Esophagus muscularis mucosa (tissue), 4 donors: ENCODE data around the gene RRAGA. TPM values are rescaled to one million over a fixed set of nuclear protein-coding genes. Genes with fewer than 3 reads are reported as not detected.
"Not testable (repeated sequence)": the region's sequence is repeated elsewhere in the genome, so short reads cannot be mapped to it uniquely, and the experiment has no call there.

Source experiments
- DNase-seq: peaks from one replicate; pipeline ENCODE4 v3.0.0-alpha.2; 2017; ENCODE audit errors: extremely low spot score
- H3K27ac ChIP-seq, 4 donors: fragments of 200-600 bp; sonication (generic); replicated peaks in 1 of 4; 1 replicate in 3 of 4; 2 replicates in 1 of 4; pipeline ENCODE4 v1.5.1; 2016 to 2019; ENCODE audit warnings: mild to moderate bottlenecking in 1 of 4
- H3K27me3 ChIP-seq, 4 donors: fragments of 200-600 bp; sonication (generic); one replicate each; pipeline versions ENCODE4 v1.5.1 to v1.6.0; 2016 to 2019
- H3K36me3 ChIP-seq, 4 donors: fragments of 200-600 bp; sonication (generic); one replicate each; pipeline ENCODE4 v1.5.1; 2016 to 2019
- H3K4me1 ChIP-seq, 4 donors: fragments of 200-600 bp; sonication (generic); one replicate each; pipeline ENCODE4 v1.5.1; 2016 to 2019
- H3K4me3 ChIP-seq, 4 donors: fragments of 200-600 bp; sonication (generic); 1 replicate in 2 of 4; 2 replicates in 2 of 4; pipeline ENCODE4 v1.5.1; 2016 to 2019; ENCODE audit warnings: mild to moderate bottlenecking in 4 of 4, moderate library complexity in 1 of 4
- H3K9me3 ChIP-seq, 4 donors: fragments of 200-600 bp; sonication (generic); 1 replicate in 3 of 4; 2 replicates in 1 of 4; pipeline ENCODE4 v1.5.1; 2016 to 2019
- EP300 ChIP-seq: sonication (generic); formaldehyde crosslinking; IDR thresholded peaks from one replicate; pipeline ENCODE4 v1.6.1; 2017; ENCODE audit warnings: antibody characterized with exemption
- POLR2A ChIP-seq: fragments of 450-650 bp; IDR thresholded peaks from one replicate; pipeline ENCODE4 v1.6.1; 2017; ENCODE audit warnings: antibody characterized with exemption, moderate library complexity, mild to moderate bottlenecking, low read depth
- POLR2AphosphoS5 ChIP-seq, 2 donors: sonication (generic); formaldehyde crosslinking; IDR thresholded peaks; one replicate each; pipeline ENCODE4 v1.6.1; 2017; ENCODE audit warnings: antibody characterized with exemption in 2 of 2
- whole genome bisulfite sequencing: methylation state at CpG from one replicate; pipeline ENCODE4 v1.1.5; 2018; 5-methylcytosine and 5-hydroxymethylcytosine counted together
- intact Hi-C: fragments of 100-400 bp; cut with DNase I; formaldehyde crosslinking; loops from one replicate; pipeline ENCODE4 v1.15.1; 2023
- total RNA-seq, 4 donors: library from RNA; depleted of rRNA; stranded (reverse); fragments of >200 nt; gene quantifications; one replicate each; pipeline versions ENCODE4 v1.1.0 to v1.2.1, GENCODE V29; 2016
- TF ChIP-seq, protein P1 (sequence below), 3 experiments: fragments of 200-600 bp in 2 of 3; fragments of 450-650 bp in 1 of 3; sonication (generic) in 2 of 3; IDR thresholded peaks; one replicate each; pipeline ENCODE4 v1.5.1; 2017 to 2019; ENCODE audit warnings: antibody characterized with exemption in 3 of 3, mild to moderate bottlenecking in 2 of 3, moderate library complexity in 1 of 3

RRAGA gene
- total RNA-seq, 4 donors from 2014 or later: 51.0 to 94.3 (median 70.0) TPM

DNA sequence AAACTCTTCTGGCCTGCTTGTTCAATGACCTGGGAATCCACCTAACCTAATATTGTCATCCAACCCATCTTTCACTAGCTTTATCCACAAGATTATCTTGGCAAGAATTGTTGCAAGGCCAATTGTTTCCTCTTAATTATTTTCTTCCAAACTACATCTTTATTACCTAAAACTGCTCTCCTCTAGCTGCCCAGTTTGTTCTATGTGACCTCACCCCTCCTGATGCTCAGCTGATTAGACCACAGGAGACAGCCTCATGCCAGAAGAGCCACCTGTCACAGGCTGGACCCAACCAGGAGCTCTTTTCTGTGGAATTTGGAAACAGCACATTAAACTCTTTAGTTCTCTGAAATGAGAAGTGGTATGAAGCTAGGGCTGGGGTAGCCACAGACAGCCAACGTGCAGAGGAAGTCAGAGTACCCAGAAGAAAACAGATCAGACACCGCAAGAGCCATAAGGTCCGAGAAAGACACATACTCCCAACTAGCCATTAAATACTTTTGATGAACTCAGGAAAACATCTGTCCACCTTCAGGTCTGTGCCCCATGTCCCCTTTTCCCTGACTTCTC is 28.3 kb upstream of the RRAGA start:
- intact Hi-C loops: loop anchor here (10.0 kb wide), 1 partner anchor 1216 kb away; no protein-coding TSS in a partner anchor
- Histone ChIP-seq H3K36me3 (no peaks in the 10 kb centered on the region), H3K4me1 (no peaks in the 10 kb centered on the region), H3K9me3 (no peaks in the 10 kb centered on the region), H3K27ac (no peak overlapping the region), H3K27me3 (no peaks in the 10 kb centered on the region), H3K4me3 (no peak overlapping the region)
- TF ChIP-seq, protein P1, sequence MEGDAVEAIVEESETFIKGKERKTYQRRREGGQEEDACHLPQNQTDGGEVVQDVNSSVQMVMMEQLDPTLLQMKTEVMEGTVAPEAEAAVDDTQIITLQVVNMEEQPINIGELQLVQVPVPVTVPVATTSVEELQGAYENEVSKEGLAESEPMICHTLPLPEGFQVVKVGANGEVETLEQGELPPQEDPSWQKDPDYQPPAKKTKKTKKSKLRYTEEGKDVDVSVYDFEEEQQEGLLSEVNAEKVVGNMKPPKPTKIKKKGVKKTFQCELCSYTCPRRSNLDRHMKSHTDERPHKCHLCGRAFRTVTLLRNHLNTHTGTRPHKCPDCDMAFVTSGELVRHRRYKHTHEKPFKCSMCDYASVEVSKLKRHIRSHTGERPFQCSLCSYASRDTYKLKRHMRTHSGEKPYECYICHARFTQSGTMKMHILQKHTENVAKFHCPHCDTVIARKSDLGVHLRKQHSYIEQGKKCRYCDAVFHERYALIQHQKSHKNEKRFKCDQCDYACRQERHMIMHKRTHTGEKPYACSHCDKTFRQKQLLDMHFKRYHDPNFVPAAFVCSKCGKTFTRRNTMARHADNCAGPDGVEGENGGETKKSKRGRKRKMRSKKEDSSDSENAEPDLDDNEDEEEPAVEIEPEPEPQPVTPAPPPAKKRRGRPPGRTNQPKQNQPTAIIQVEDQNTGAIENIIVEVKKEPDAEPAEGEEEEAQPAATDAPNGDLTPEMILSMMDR (IDR thresholded peaks at IDR 0.05): no peak
- TF ChIP-seq POLR2A (no peak), POLR2AphosphoS5 (IDR thresholded peaks at IDR 0.05) (no peak), EP300 (no peak)
- 85% methylated on average over 3 of the region's 3 CpGs for WGBS
- no peak for DNase-seq

DNA sequence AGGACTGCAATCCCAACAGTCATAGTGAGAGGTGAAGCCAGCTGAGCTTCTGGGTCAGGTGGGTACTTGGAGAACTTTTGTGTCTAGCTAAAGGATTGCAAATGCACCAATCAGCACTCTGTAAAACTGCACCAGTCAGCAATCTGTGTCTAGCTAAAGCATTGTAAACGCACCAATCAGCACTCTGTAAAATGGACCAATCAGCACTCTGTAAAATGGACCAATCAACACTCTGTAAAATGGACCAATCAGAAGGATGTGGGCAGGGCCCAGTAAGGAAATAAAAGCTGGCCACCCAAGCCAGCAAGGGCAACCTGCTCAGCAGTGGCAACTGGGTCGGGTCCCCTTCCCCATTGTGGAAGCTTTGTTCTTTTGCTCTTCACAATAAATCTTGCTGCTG is 27.6 kb upstream of the RRAGA start:
- not testable (repeated sequence) for H3K27me3 ChIP-seq, DNase-seq, H3K27ac ChIP-seq, H3K9me3 ChIP-seq, H3K36me3 ChIP-seq, H3K4me1 ChIP-seq, H3K4me3 ChIP-seq
- intact Hi-C loops: loop anchor here (10.0 kb wide), 1 partner anchor 1217 kb away; no protein-coding TSS in a partner anchor
- WGBS: 93% methylated on average over 2 of the region's 2 CpGs

DNA sequence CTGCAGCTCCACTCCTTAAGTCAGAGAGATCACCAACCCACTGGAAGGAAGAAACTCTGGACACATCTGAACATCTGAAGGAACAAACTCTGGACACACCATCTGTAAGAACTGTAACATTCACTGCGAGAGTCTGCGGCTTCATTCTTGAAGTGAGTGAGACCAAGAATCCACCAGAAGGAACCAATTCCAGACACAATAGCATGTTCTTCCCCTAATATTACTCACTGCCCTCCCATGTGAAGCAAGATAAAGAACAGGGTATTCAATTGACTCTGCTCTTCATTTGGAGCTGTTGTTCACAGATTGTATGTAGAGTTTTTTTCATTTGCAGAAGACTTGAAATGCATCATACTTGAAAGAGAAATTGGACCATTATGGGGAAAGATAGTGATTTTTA is 27.0 kb upstream of the RRAGA start:
- H3K36me3 ChIP-seq: no peaks in the 10 kb centered on the region
- DNase-seq: no peak
- no peaks in the 10 kb centered on the region for H3K27me3 ChIP-seq
- H3K4me1 ChIP-seq: no peaks in the 10 kb centered on the region
- TF ChIP-seq POLR2AphosphoS5 (IDR thresholded peaks at IDR 0.05): no peak
- TF ChIP-seq, protein P1 (IDR thresholded peaks at IDR 0.05): no peak
- intact Hi-C loops: loop anchor here (10.0 kb wide), 1 partner anchor 1217 kb away; no protein-coding TSS in a partner anchor
- H3K27ac ChIP-seq: no peak overlapping the region
- 89% methylated on average over 2 of the region's 2 CpGs for WGBS
- no peaks in the 10 kb centered on the region for H3K9me3 ChIP-seq
- H3K4me3 ChIP-seq: no peak overlapping the region

DNA sequence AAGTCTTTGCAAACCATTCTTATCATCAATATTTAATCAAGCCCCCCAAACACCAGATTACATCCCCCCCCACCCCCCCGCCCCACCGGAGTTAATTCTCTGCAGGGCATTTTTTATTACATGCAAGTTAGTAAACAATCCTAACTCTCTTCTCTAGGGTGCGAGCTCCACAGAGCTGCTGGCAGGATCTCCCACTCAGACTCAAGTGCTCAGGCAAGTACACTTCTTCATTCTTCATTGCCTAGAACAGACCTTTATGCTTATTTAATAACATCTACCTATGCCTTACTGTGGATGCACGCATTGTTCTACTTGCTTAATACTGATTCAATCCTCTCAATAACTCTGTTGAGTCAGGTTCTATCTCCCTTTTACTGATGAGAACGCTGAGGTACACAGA is 26.1 kb upstream of the RRAGA start:
- H3K27ac ChIP-seq: no peak overlapping the region
- no peaks in the 10 kb centered on the region for H3K9me3 ChIP-seq
- DNase-seq: no peak
- WGBS: 74% methylated on average over 5 of the region's 5 CpGs
- intact Hi-C loops: loop anchor here (10.0 kb wide), 1 partner anchor 1218 kb away; no protein-coding TSS in a partner anchor
- no peaks in the 10 kb centered on the region for H3K4me1 ChIP-seq
- no peaks in the 10 kb centered on the region for H3K27me3 ChIP-seq
- H3K36me3 ChIP-seq: no peaks in the 10 kb centered on the region
- no peak overlapping the region for H3K4me3 ChIP-seq
- TF ChIP-seq POLR2A (no peak), EP300 (no peak)

DNA sequence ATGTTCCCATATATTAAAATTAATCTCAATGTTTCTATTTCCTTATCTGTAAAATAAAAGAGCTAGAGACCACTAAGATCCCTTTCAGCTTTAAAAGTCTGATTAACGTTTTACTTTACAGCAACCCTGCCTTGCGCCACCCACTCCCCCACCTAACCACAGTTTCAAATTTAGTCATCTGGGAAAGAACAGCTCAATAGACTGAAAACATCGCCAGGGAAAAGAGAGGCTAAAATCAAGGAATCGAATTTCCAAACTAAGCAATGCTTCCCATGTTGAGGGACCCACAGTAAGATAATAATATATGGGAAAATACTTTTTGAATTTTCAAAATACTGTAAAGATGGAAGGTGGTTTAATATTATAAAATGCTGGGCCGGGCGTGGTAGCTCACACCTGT is 22.9 kb upstream of the RRAGA start:
- Histone ChIP-seq H3K36me3 (no peaks in the 10 kb centered on the region), H3K9me3 (no peaks in the 10 kb centered on the region), H3K27ac (no peak overlapping the region), H3K4me3 (no peak overlapping the region), H3K4me1 (no peaks in the 10 kb centered on the region), H3K27me3 (peaks cover 0 to 4% (median 0%) of the 10 kb centered on the region in 4 donors)
- intact Hi-C loops: loop anchor here (5.0 to 10.0 kb wide), 3 partner anchors 769 to 1494 kb away; no protein-coding TSS in a partner anchor
- no peak for TF ChIP-seq POLR2A
- DNase-seq: no peak
- 91% methylated on average over 6 of the region's 6 CpGs for whole genome bisulfite sequencing

DNA sequence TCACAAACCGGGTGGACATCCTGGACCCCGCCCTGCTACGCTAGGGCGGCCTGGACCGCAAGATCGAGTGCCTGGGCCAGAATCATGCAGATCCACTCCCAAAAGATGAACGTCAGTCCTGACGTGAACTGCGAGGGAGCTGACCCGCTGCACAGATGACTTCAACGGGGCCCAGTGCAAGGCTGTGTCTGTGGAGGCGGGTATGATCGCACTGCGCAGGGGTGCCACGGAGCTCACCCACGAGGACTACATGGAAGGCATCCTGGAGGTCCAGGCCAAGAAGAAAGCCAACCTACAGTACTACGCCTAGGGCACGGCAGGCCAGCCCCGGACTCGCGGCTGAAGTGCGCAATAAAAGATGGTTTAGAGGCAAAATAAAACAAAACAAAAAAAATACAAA is 21.4 kb upstream of the RRAGA start:
- H3K4me3 ChIP-seq: no peak overlapping the region
- 92% methylated on average over 21 of the region's 22 CpGs for WGBS
- peaks cover 0 to 4% (median 0%) of the 10 kb centered on the region in 4 donors for H3K27me3 ChIP-seq
- H3K4me1 ChIP-seq: no peaks in the 10 kb centered on the region
- no peak overlapping the region for H3K27ac ChIP-seq
- intact Hi-C loops: loop anchor here (5.0 to 10.0 kb wide), 3 partner anchors 771 to 1496 kb away; no protein-coding TSS in a partner anchor
- DNase-seq: no peak
- no peak for TF ChIP-seq POLR2AphosphoS5 (IDR thresholded peaks at IDR 0.05)
- TF ChIP-seq EP300: no peak
- TF ChIP-seq, protein P1 (IDR thresholded peaks at IDR 0.05): no peak
- no peak for TF ChIP-seq POLR2A
- no peaks in the 10 kb centered on the region for H3K9me3 ChIP-seq
- H3K36me3 ChIP-seq: no peaks in the 10 kb centered on the region
